ENCODE measurements around the gene FAM110C. TPM values are rescaled to one million over a fixed set of nuclear protein-coding genes. Genes with fewer than 3 reads are reported as not detected.

Gene FAM110C
- total RNA-seq, 1 experiment from 2014 or later: 20.6 TPM

- CTCF ChIA-PET: no interaction called here
- no peak for TF ChIP-seq CTCF (IDR thresholded peaks at IDR 0.05; ENCODE audit: unreplicated experiment)
Observed at GRCh38 chr2:84121-84520, 37.8 kb upstream of the FAM110C start.

GRCh38 chr2:80971-81736, 34.8 kb upstream of the FAM110C start:
- H3K36me3 Mint-ChIP-seq (ENCODE audit: insufficient read depth, unreplicated experiment): no peaks in the 10 kb centered on the region
- no peak for DNase-seq
- no peak overlapping the region for H3K27ac Mint-ChIP-seq (ENCODE audit: unreplicated experiment)
- no TSS peak for BruUV-seq (replicated peaks)
- no peaks in the 10 kb centered on the region for H3K4me1 Mint-ChIP-seq (ENCODE audit: low read depth, unreplicated experiment)
- H3K9me3 Mint-ChIP-seq (ENCODE audit: low read depth, unreplicated experiment): no peaks in the 10 kb centered on the region
- CTCF ChIA-PET: no interaction called here
- H3K27me3 Mint-ChIP-seq (ENCODE audit: unreplicated experiment): no peaks in the 10 kb centered on the region
- TF ChIP-seq CTCF (IDR thresholded peaks at IDR 0.05; ENCODE audit: unreplicated experiment): no peak
- H3K4me3 Mint-ChIP-seq (ENCODE audit: low read depth, unreplicated experiment): no peak overlapping the region
- intact Hi-C loops (cut with micrococcal nuclease; ENCODE audit: unreplicated experiment): no loop called here

More at GRCh38 chr2:84121-84520, 37.8 kb upstream of the FAM110C start:
- no peaks in the 10 kb centered on the region for H3K4me1 Mint-ChIP-seq (ENCODE audit: low read depth, unreplicated experiment)
- no peaks in the 10 kb centered on the region for H3K9me3 Mint-ChIP-seq (ENCODE audit: low read depth, unreplicated experiment)
- no peak overlapping the region for H3K27ac Mint-ChIP-seq (ENCODE audit: unreplicated experiment)
- H3K27me3 Mint-ChIP-seq (ENCODE audit: unreplicated experiment): no peaks in the 10 kb centered on the region
- no TSS peak for BruUV-seq (replicated peaks)
- intact Hi-C loops (cut with micrococcal nuclease; ENCODE audit: unreplicated experiment): no loop called here
- H3K4me3 Mint-ChIP-seq (ENCODE audit: low read depth, unreplicated experiment): no peak overlapping the region
- DNase-seq: no peak
- no peaks in the 10 kb centered on the region for H3K36me3 Mint-ChIP-seq (ENCODE audit: insufficient read depth, unreplicated experiment)

- CTCF ChIA-PET: no interaction called here
- no TSS peak for BruUV-seq (replicated peaks)
- no peaks in the 10 kb centered on the region for H3K4me1 Mint-ChIP-seq (ENCODE audit: low read depth, unreplicated experiment)
- no peaks in the 10 kb centered on the region for H3K27me3 Mint-ChIP-seq (ENCODE audit: unreplicated experiment)
- TF ChIP-seq CTCF (IDR thresholded peaks at IDR 0.05; ENCODE audit: unreplicated experiment): no peak
- intact Hi-C loops (cut with micrococcal nuclease; ENCODE audit: unreplicated experiment): no loop called here
- no peak overlapping the region for H3K27ac Mint-ChIP-seq (ENCODE audit: unreplicated experiment)
- no peaks in the 10 kb centered on the region for H3K9me3 Mint-ChIP-seq (ENCODE audit: low read depth, unreplicated experiment)
- no peaks in the 10 kb centered on the region for H3K36me3 Mint-ChIP-seq (ENCODE audit: insufficient read depth, unreplicated experiment)
- no peak overlapping the region for H3K4me3 Mint-ChIP-seq (ENCODE audit: low read depth, unreplicated experiment)
- DNase-seq: no peak
Observed at GRCh38 chr2:80378-80777, 34.1 kb upstream of the FAM110C start.

- BruUV-seq (replicated peaks): no TSS peak
- H3K36me3 Mint-ChIP-seq (ENCODE audit: insufficient read depth, unreplicated experiment): peaks cover 6% of the 10 kb centered on the region
- H3K27me3 Mint-ChIP-seq (ENCODE audit: unreplicated experiment): no peaks in the 10 kb centered on the region
- DNase-seq: no peak
- peaks cover 3% of the 10 kb centered on the region for H3K9me3 Mint-ChIP-seq (ENCODE audit: low read depth, unreplicated experiment)
- no peaks in the 10 kb centered on the region for H3K4me1 Mint-ChIP-seq (ENCODE audit: low read depth, unreplicated experiment)
- intact Hi-C loops (cut with micrococcal nuclease; ENCODE audit: unreplicated experiment): no loop called here
- H3K4me3 Mint-ChIP-seq (ENCODE audit: low read depth, unreplicated experiment): no peak overlapping the region
- no peak for TF ChIP-seq CTCF (IDR thresholded peaks at IDR 0.05; ENCODE audit: unreplicated experiment)
- no peak overlapping the region for H3K27ac Mint-ChIP-seq (ENCODE audit: unreplicated experiment)
- CTCF ChIA-PET: interaction anchor here (0.6 to 0.9 kb wide), 2 partner anchors 9 to 41 kb away, joined by 3 read pairs; no protein-coding TSS in a partner anchor
Observed at GRCh38 chr2:71309-72035, 25.2 kb upstream of the FAM110C start.
